ENCODE measurements around the gene KIT.

- TF ChIP-seq EZH2 (IDR thresholded peaks at IDR 0.05) (no peak), TCF7L2 (IDR thresholded peaks at IDR 0.05; ENCODE audit: borderline replicate concordance, extremely low read depth, insufficient read depth, insufficient read length) (no peak), POLR2AphosphoS5 (IDR thresholded peaks at IDR 0.05; ENCODE audit: low read depth, low read length) (no peak)
- TF ChIP-seq, protein P1, sequence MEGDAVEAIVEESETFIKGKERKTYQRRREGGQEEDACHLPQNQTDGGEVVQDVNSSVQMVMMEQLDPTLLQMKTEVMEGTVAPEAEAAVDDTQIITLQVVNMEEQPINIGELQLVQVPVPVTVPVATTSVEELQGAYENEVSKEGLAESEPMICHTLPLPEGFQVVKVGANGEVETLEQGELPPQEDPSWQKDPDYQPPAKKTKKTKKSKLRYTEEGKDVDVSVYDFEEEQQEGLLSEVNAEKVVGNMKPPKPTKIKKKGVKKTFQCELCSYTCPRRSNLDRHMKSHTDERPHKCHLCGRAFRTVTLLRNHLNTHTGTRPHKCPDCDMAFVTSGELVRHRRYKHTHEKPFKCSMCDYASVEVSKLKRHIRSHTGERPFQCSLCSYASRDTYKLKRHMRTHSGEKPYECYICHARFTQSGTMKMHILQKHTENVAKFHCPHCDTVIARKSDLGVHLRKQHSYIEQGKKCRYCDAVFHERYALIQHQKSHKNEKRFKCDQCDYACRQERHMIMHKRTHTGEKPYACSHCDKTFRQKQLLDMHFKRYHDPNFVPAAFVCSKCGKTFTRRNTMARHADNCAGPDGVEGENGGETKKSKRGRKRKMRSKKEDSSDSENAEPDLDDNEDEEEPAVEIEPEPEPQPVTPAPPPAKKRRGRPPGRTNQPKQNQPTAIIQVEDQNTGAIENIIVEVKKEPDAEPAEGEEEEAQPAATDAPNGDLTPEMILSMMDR (IDR thresholded peaks at IDR 0.05 in 2 of 3, conservative IDR thresholded peaks at IDR 0.05 in 1 of 3; ENCODE audit: borderline replicate concordance in 1 of 3, insufficient read depth in 1 of 3, low read depth in 2 of 3, low read length in 2 of 3) = no peak
These were observed 20.3 kb downstream of the KIT start for GRCh38 chr4:54677853-54678650.

Measured in HCT116 (cell line).